Endodermal cell (in vitro differentiated cells): ENCODE data around the gene ZFYVE28. TPM values are rescaled to one million over a fixed set of nuclear protein-coding genes. Genes with fewer than 3 reads are reported as not detected.

Source experiments
- DNase-seq: peaks from one replicate; pipeline ENCODE4 v3.0.0-alpha.2; 2017
- H3K27ac ChIP-seq: 2 replicates; pipeline ENCODE4 v1.5.1; 2013; ENCODE audit warnings: mild to moderate bottlenecking, low read depth, low read length, moderate library complexity
- H3K27me3 ChIP-seq: 2 replicates; pipeline ENCODE4 v1.6.1; 2013; ENCODE audit warnings: mild to moderate bottlenecking, low read length, moderate library complexity; ENCODE audit not compliant: insufficient read depth, control insufficient read depth, poor library complexity, severe bottlenecking
- H3K36me3 ChIP-seq: 2 replicates; pipeline ENCODE4 v1.7.0; 2013; ENCODE audit warnings: mild to moderate bottlenecking, low read length, moderate library complexity; ENCODE audit not compliant: control insufficient read depth, insufficient read depth
- H3K4me1 ChIP-seq: one replicate; pipeline ENCODE4 v1.7.0; 2013; ENCODE audit warnings: low read length; ENCODE audit not compliant: control insufficient read depth, insufficient read depth
- H3K4me3 ChIP-seq: 2 replicates; pipeline ENCODE4 v1.5.1; 2013; ENCODE audit warnings: mild to moderate bottlenecking, low read length, moderate library complexity
- H3K9ac ChIP-seq: 2 replicates; pipeline ENCODE4 v1.6.1; 2013; ENCODE audit warnings: mild to moderate bottlenecking, low read length, moderate library complexity; ENCODE audit not compliant: poor library complexity, severe bottlenecking; ENCODE audit errors: extremely low read depth
- H3K9me3 ChIP-seq: 2 replicates; pipeline ENCODE4 v1.6.1; 2013; ENCODE audit warnings: mild to moderate bottlenecking, low read length, moderate library complexity; ENCODE audit not compliant: control insufficient read depth
- H3K27ac Mint-ChIP-seq: 2 replicates; pipeline ENCODE4 v1.8.0; 2020; ENCODE audit warnings: mixed read lengths
- H3K27me3 Mint-ChIP-seq: 2 replicates; pipeline ENCODE4 v1.8.0; 2021; ENCODE audit warnings: mild to moderate bottlenecking, mixed read lengths; ENCODE audit not compliant: insufficient read depth
- H3K36me3 Mint-ChIP-seq: 2 replicates; pipeline ENCODE4 v1.8.0; 2020; ENCODE audit warnings: low read depth, mixed read lengths
- H3K4me1 Mint-ChIP-seq: 2 replicates; pipeline ENCODE4 v1.8.0; 2020; ENCODE audit warnings: mixed read lengths
- H3K4me3 Mint-ChIP-seq: 2 replicates; pipeline ENCODE4 v1.8.0; 2020; ENCODE audit warnings: mild to moderate bottlenecking, moderate library complexity, mixed read lengths
- H3K9me3 Mint-ChIP-seq: 2 replicates; pipeline ENCODE4 v1.8.0; 2020; ENCODE audit warnings: mild to moderate bottlenecking, mixed read lengths
- CTCF ChIP-seq: fragments of 200-600 bp; sonication (generic); conservative IDR thresholded peaks from 2 replicates; pipeline ENCODE4 v1.5.0; 2021; ENCODE audit warnings: antibody characterized with exemption, mild to moderate bottlenecking
- WGBS, 2 experiments: methylation state at CpG; one replicate each; pipeline versions ENCODE4 v1.1.5 to v1.1.7; 2013; ENCODE audit warnings: missing lambda C conversion rate in 2 of 2, mixed read lengths in 1 of 2; ENCODE audit not compliant: insufficient coverage in 1 of 2, insufficient read length in 1 of 2; 5-methylcytosine and 5-hydroxymethylcytosine counted together
- total RNA-seq, 2 donors: library from RNA; stranded (reverse); fragmentation: NEBNext Ultra II Directional in 1 of 2; extraction: Animal tissue kit (Norgen Biotek cat#: 25700) in 1 of 2; gene quantifications; 2 replicates in 1 of 2; 3 replicates in 1 of 2; pipeline ENCODE4 v1.2.1, GENCODE V29; 2021

ZFYVE28 gene
- total RNA-seq, 2 donors from 2014 or later: 0.73 to 1.6 TPM

DNA sequence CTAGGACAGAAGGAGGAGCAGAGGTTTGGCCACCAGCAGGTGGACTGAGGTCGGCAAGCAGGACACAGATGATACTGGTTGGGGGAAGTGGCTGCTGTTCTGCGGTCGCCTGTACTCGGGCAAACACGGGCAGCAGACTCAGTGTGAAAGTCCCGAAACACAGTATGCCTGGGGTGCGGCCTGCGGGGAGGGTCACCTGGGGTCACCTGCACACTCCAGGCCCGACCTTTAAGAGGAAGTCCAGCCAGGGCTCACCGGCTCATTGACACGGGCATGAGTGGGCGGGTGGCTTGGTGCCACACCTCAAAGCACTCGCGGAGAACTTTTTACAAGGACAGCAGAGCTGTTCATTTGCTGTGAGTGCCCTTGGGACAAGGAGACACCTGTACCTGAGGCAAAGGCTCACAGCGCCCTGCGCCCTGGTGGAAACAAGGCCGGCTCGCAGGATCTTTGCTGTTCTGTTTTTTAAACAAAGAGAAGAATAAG is 85.0 kb downstream of the ZFYVE28 start:
- no peaks in the 10 kb centered on the region for H3K9me3 Mint-ChIP-seq
- H3K27me3 Mint-ChIP-seq: no peaks in the 10 kb centered on the region
- whole genome bisulfite sequencing, 2 experiments: 74 to 82% methylated on average over 18 of the region's 18 CpGs
- DNase-seq: peak; percentile 51
- no peaks in the 10 kb centered on the region for H3K4me1 ChIP-seq
- peaks cover 2% of the 10 kb centered on the region for H3K9me3 ChIP-seq
- TF ChIP-seq CTCF: no peak
- no peaks in the 10 kb centered on the region for H3K36me3 Mint-ChIP-seq
- no peaks in the 10 kb centered on the region for H3K27me3 ChIP-seq
- no peak overlapping the region for H3K27ac ChIP-seq
- no peaks in the 10 kb centered on the region for H3K4me1 Mint-ChIP-seq
- H3K4me3 Mint-ChIP-seq: no peak overlapping the region
- H3K4me3 ChIP-seq: no peak overlapping the region
- no peak overlapping the region for H3K9ac ChIP-seq
- H3K36me3 ChIP-seq: no peaks in the 10 kb centered on the region
- H3K27ac Mint-ChIP-seq: no peak overlapping the region

- TF ChIP-seq CTCF: no peak
Measured at GRCh38 chr4:2332976-2333319, 85.5 kb downstream of the ZFYVE28 start.

DNA sequence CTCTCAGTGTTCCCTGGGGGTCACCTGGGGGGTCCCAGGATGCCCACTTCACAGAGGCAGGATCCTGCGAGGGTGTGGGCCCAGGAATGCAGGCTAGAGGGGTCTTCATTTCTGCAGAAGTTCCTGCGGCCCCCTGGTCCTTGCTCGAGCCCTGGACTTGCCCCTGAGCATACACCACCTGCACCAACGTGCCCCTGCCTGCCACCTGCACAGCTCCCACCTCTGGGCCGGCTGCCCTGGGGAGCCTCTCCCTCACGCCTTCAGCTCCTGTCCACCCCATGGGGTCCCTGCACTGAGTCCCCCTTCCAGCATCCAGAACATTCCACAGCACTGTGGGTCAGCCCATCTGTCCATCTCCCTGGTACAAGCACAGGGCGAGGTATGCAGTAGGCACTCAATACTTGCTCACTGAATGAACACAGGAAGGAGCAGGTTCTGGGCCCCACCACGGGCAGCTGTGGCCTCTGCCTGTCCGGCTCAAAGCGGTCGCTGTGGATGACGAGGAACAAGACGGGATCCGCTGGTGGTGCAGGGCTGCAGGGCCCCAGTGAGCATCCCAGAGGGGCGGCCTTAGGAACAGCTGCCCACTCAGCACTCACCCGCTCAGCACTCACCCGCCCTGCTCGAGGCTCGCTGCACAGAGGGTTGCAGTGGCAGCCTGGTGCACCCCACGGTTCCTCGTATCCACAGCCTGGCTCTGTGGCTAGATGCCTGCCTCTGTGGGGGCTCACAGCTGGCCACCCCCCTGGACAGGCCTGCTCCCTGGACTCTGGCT is 86.1 kb downstream of the ZFYVE28 start:
- Mint-ChIP-seq H3K4me3 (no peak overlapping the region), H3K4me1 (no peaks in the 10 kb centered on the region), H3K9me3 (peaks cover 3% of the 10 kb centered on the region), H3K27me3 (no peaks in the 10 kb centered on the region), H3K36me3 (no peaks in the 10 kb centered on the region), H3K27ac (no peak overlapping the region)
- peak; percentile 39 for DNase-seq
- Histone ChIP-seq H3K4me1 (no peaks in the 10 kb centered on the region), H3K36me3 (no peaks in the 10 kb centered on the region), H3K27me3 (no peaks in the 10 kb centered on the region), H3K27ac (no peak overlapping the region), H3K9ac (no peak overlapping the region), H3K4me3 (no peak overlapping the region), H3K9me3 (peaks cover 12% of the 10 kb centered on the region)
- 93 to 95% methylated on average over 12 to 21 of the region's 21 CpGs for WGBS, 2 experiments
- no peak for TF ChIP-seq CTCF

More at GRCh38 chr4:2332976-2333319, 85.5 kb downstream of the ZFYVE28 start:
- H3K9ac ChIP-seq: no peak overlapping the region
- H3K4me1 Mint-ChIP-seq: no peaks in the 10 kb centered on the region
- H3K36me3 ChIP-seq: no peaks in the 10 kb centered on the region
- 91% methylated on average over 5 of the region's 6 CpGs; no CpG with 5 or more reads in 1 of the 2 experiments for WGBS, 2 experiments
- no peaks in the 10 kb centered on the region for H3K27me3 ChIP-seq
- no peak overlapping the region for H3K27ac ChIP-seq
- H3K9me3 ChIP-seq: peaks cover 6% of the 10 kb centered on the region
- no peak for DNase-seq
- no peaks in the 10 kb centered on the region for H3K27me3 Mint-ChIP-seq
- H3K27ac Mint-ChIP-seq: no peak overlapping the region
- no peak overlapping the region for H3K4me3 Mint-ChIP-seq
- no peaks in the 10 kb centered on the region for H3K9me3 Mint-ChIP-seq
- H3K36me3 Mint-ChIP-seq: no peaks in the 10 kb centered on the region
- no peaks in the 10 kb centered on the region for H3K4me1 ChIP-seq
- H3K4me3 ChIP-seq: no peak overlapping the region
